ENCODE measurements around the gene PRKG1.

Gene PRKG1

GRCh38 chr10:51629934-51630639, 555.8 kb downstream of the PRKG1 start:
- no peak for DNase-seq

GRCh38 chr10:51630640-51631005, 556.3 kb downstream of the PRKG1 start:
- no peak for DNase-seq

- no peak for DNase-seq
Observed at GRCh38 chr10:51635436-51635835, 561.1 kb downstream of the PRKG1 start.

GRCh38 chr10:51638211-51638610, 563.9 kb downstream of the PRKG1 start:
- DNase-seq = no peak

GRCh38 chr10:51638737-51639136, 564.5 kb downstream of the PRKG1 start:
- DNase-seq = no peak

GRCh38 chr10:51640120-51640819, 566.0 kb downstream of the PRKG1 start:
- DNase-seq = no peak

- no peak for DNase-seq
Observed at GRCh38 chr10:51642581-51642980, 568.3 kb downstream of the PRKG1 start.

- no peak for DNase-seq
Observed at GRCh38 chr10:51643734-51644133, 569.4 kb downstream of the PRKG1 start.

- no peak for DNase-seq
Observed at GRCh38 chr10:51649064-51649463, 574.8 kb downstream of the PRKG1 start.

GRCh38 chr10:51651063-51651462, 576.8 kb downstream of the PRKG1 start:
- DNase-seq = no peak

GRCh38 chr10:51653025-51653424, 578.7 kb downstream of the PRKG1 start:
- no peak for DNase-seq

GRCh38 chr10:51654918-51655317, 580.6 kb downstream of the PRKG1 start:
- no peak for DNase-seq

GRCh38 chr10:51656503-51656902, 582.2 kb downstream of the PRKG1 start:
- no peak for DNase-seq

- no peak for DNase-seq
Observed at GRCh38 chr10:51658000-51658399, 583.7 kb downstream of the PRKG1 start.

- DNase-seq = no peak
Observed at GRCh38 chr10:51659344-51659743, 585.1 kb downstream of the PRKG1 start.

GRCh38 chr10:51663086-51663485, 588.8 kb downstream of the PRKG1 start:
- DNase-seq = no peak

GRCh38 chr10:51666456-51666855, 592.2 kb downstream of the PRKG1 start:
- DNase-seq = no peak

GRCh38 chr10:51667678-51668335, 593.5 kb downstream of the PRKG1 start:
- DNase-seq = no peak

- DNase-seq = no peak
Observed at GRCh38 chr10:51668336-51668689, 594.0 kb downstream of the PRKG1 start.

GRCh38 chr10:51669041-51669440, 594.8 kb downstream of the PRKG1 start:
- no peak for DNase-seq

GRCh38 chr10:51672039-51672535, 597.8 kb downstream of the PRKG1 start:
- no peak for DNase-seq

GRCh38 chr10:51675088-51675487, 600.8 kb downstream of the PRKG1 start:
- DNase-seq = no peak

- no peak for DNase-seq
Observed at GRCh38 chr10:51679841-51680240, 605.6 kb downstream of the PRKG1 start.

Measured in activated naive CD4-positive, alpha-beta T cell (primary cell).